G401 (cell line): ENCODE measurements around the gene MRPL2. TPM values are rescaled to one million over a fixed set of nuclear protein-coding genes. Genes with fewer than 3 reads are reported as not detected.

Experiments used
- DNase-seq: peaks from one replicate; pipeline ENCODE4 v3.0.0-alpha.2; 2015; ENCODE audit warnings: low spot score
- in situ Hi-C: cut with HindIII; loops from 2 replicates; pipeline ENCODE4 v1.10.0; 2016; ENCODE audit warnings: low sequenced_read_pairs, mixed read lengths
- total RNA-seq: library from RNA; depleted of rRNA; stranded (reverse); fragments of >200 nt; shearing (Covaris generic); gene quantifications from 2 replicates; pipeline ENCODE4 v1.2.3, GENCODE V29; 2014; rRNA removed

MRPL2 gene
- total RNA-seq, 1 experiment from 2014 or later, result 92.2 TPM

- no peak for DNase-seq
- in situ Hi-C loops, result no loop called here
Measured at GRCh38 chr6:43005844-43006243, 53.4 kb downstream of the MRPL2 start.

Other genes starting within 250 kb of the MRPL2 start
- 120 and 159 TPM in 2 replicates for gene RPL7L1, start 179.8 kb downstream of the MRPL2 start, total RNA-seq
- not detected in 2 replicates for gene PTCRA, start 143.4 kb downstream of the MRPL2 start, total RNA-seq
- gene CNPY3, start 130.0 kb downstream of the MRPL2 start, total RNA-seq, result 47.5 and 52.5 TPM in 2 replicates
- 0.75 TPM in 1 of 2 replicates, not detected in the other for gene GNMT, start 98.7 kb downstream of the MRPL2 start, total RNA-seq
- gene PEX6, start 80.3 kb downstream of the MRPL2 start, total RNA-seq, result 14.1 and 19.2 TPM in 2 replicates
- gene PPP2R5D, start 74.9 kb downstream of the MRPL2 start, total RNA-seq, result 64.8 and 71.0 TPM in 2 replicates
- gene MEA1, start 45.5 kb downstream of the MRPL2 start, total RNA-seq, result 77.0 and 78.3 TPM in 2 replicates
- gene KLHDC3, start 45.2 kb downstream of the MRPL2 start, total RNA-seq, result 131 and 136 TPM in 2 replicates
- gene RRP36, start 37.8 kb downstream of the MRPL2 start, total RNA-seq, result 140 and 164 TPM in 2 replicates
- gene CUL7, start 5.6 kb downstream of the MRPL2 start, total RNA-seq, result 29.0 and 33.1 TPM in 2 replicates
- gene KLC4, start 197 bp upstream of the MRPL2 start, total RNA-seq, result 13.8 and 14.1 TPM in 2 replicates
- gene PTK7, start 16.9 kb upstream of the MRPL2 start, total RNA-seq, result 237 and 257 TPM in 2 replicates
- 43.1 and 46.2 TPM in 2 replicates for gene SRF, start 111.8 kb upstream of the MRPL2 start, total RNA-seq
- gene CUL9, start 122.8 kb upstream of the MRPL2 start, total RNA-seq, result 0.98 and 8.9 TPM in 2 replicates
- gene DNPH1, start 170.0 kb upstream of the MRPL2 start, total RNA-seq, result 223 and 291 TPM in 2 replicates
- not detected in 2 replicates for gene TTBK1, start 184.0 kb upstream of the MRPL2 start, total RNA-seq
- gene SLC22A7, start 238.8 kb upstream of the MRPL2 start, total RNA-seq, result not detected in 2 replicates
- not detected in 2 replicates for gene CRIP3, start 249.4 kb upstream of the MRPL2 start, total RNA-seq